HCT116 (cell line): ENCODE results near the gene TEKT2. TPM values are rescaled to one million over a fixed set of nuclear protein-coding genes. Genes with fewer than 3 reads are reported as not detected.

Experiments used
- ATAC-seq: fragments of 200-7000 bp; cut with Tn5 transposase; 2 replicates; pipeline ENCODE4 v1.9.1; 2020; ENCODE audit warnings: mild to moderate bottlenecking, moderate library complexity
- BruUV-seq: library from RNA; stranded (reverse); fragments of 400-500 nt; replicated peaks from 2 replicates; lab custom pipeline; 2021; lab: Mats Ljungman, UMichigan
- CTCF ChIA-PET: fragments of 300-600 bp; sonication (Branson Sonifier 250); formaldehyde crosslinking; loops from one replicate; lab custom pipeline; 2021; ENCODE audit warnings: antibody characterized with exemption; lab: Charles Lee
- POLR2A ChIA-PET: fragments of 300-600, 350-600 bp; sonication (Branson Sonifier 250); formaldehyde crosslinking; loops from one replicate; lab custom pipeline; 2021; ENCODE audit warnings: antibody characterized with exemption; lab: Charles Lee
- RAD21 ChIA-PET, 2 experiments: fragments of 300-600 bp; sonication (Branson Sonifier 250); formaldehyde crosslinking; loops; one replicate each; lab custom pipeline; 2023; ENCODE audit warnings: low total read pairs in 2 of 2; ENCODE audit not compliant: uncharacterized antibody in 2 of 2, unreplicated experiment in 2 of 2, low non-redundant PET in 1 of 2; lab: Charles Lee
- DNase-seq: peaks from one replicate; pipeline ENCODE4 v3.0.0-alpha.2; 2010; ENCODE audit warnings: low read depth, low spot score
- H2AFZ ChIP-seq: fragments of 200-600 bp; shearing (Covaris generic), sonication (generic); 2 replicates; pipeline ENCODE4 v1.6.1; 2017; ENCODE audit warnings: low read depth, mixed run types, mixed read lengths, antibody characterized with exemption, low read length; ENCODE audit not compliant: poor library complexity, severe bottlenecking
- H3K27ac ChIP-seq: 2 replicates; pipeline ENCODE4 v1.5.1; 2012; ENCODE audit warnings: low read depth, low read length
- H3K27me3 ChIP-seq: fragments of 200-600 bp; sonication (generic); 2 replicates; pipeline ENCODE4 v1.6.1; 2016; ENCODE audit warnings: mixed run types, low read length, mixed read lengths; ENCODE audit not compliant: insufficient read depth
- H3K36me3 ChIP-seq, 2 experiments: fragments of 200-500 bp in 1 of 2; fragments of 200-600 bp in 1 of 2; sonication (Bioruptor generic) in 1 of 2; sonication (generic) in 1 of 2; 2 replicates each; pipeline versions ENCODE4 v1.5.1 to v1.6.1; 2014 to 2016; ENCODE audit warnings: low read length in 2 of 2, inconsistent platforms in 1 of 2, mixed read lengths in 1 of 2, mixed run types in 1 of 2; ENCODE audit not compliant: insufficient read depth in 2 of 2, control insufficient read depth in 1 of 2
- H3K4me1 ChIP-seq, 2 experiments: fragments of 200-600 bp in 1 of 2; sonication (generic) in 1 of 2; 2 replicates each; pipeline versions ENCODE4 v1.5.1 to v1.6.1; 2012 to 2017; ENCODE audit warnings: low read length in 2 of 2, inconsistent platforms in 1 of 2, mild to moderate bottlenecking in 1 of 2, mixed read lengths in 1 of 2, mixed run types in 1 of 2, moderate library complexity in 1 of 2; ENCODE audit not compliant: insufficient read depth in 2 of 2, control insufficient read depth in 1 of 2
- H3K4me2 ChIP-seq: fragments of 200-600 bp; sonication (generic); 2 replicates; pipeline ENCODE4 v1.6.1; 2017; ENCODE audit warnings: mixed run types, low read length, mixed read lengths
- H3K4me3 ChIP-seq, 2 experiments: fragments of 200-600 bp in 1 of 2; sonication (generic) in 1 of 2; replicated peaks in 1 of 2; 2 replicates each; pipeline ENCODE4 v1.5.1; 2011 to 2016; ENCODE audit warnings: low read length in 2 of 2, control low read depth in 1 of 2, low read depth in 1 of 2, mild to moderate bottlenecking in 1 of 2, mixed read lengths in 1 of 2, mixed run types in 1 of 2
- H3K79me2 ChIP-seq: fragments of 200-600 bp; sonication (generic); 2 replicates; pipeline ENCODE4 v1.6.1; 2017; ENCODE audit warnings: mild to moderate bottlenecking, mixed run types, low read length, moderate library complexity, mixed read lengths; ENCODE audit not compliant: insufficient read depth
- H3K9ac ChIP-seq: fragments of 200-600 bp; sonication (generic); 2 replicates; pipeline ENCODE4 v1.6.1; 2016; ENCODE audit warnings: low read length, mixed read lengths
- H3K9me2 ChIP-seq: fragments of 200-600 bp; sonication (generic), shearing (Covaris generic); 2 replicates; pipeline ENCODE4 v1.6.1; 2017; ENCODE audit warnings: mixed run types, mild to moderate bottlenecking, moderate library complexity; ENCODE audit not compliant: insufficient read depth
- H3K9me3 ChIP-seq, 2 experiments: fragments of 200-500 bp in 1 of 2; fragments of 200-600 bp in 1 of 2; sonication (Bioruptor generic) in 1 of 2; sonication (generic) in 1 of 2; 2 replicates each; pipeline ENCODE4 v1.6.1; 2014 to 2017; ENCODE audit warnings: low read length in 2 of 2, mixed read lengths in 2 of 2, inconsistent platforms in 1 of 2, low read depth in 1 of 2, mild to moderate bottlenecking in 1 of 2, mixed run types in 1 of 2, moderate library complexity in 1 of 2; ENCODE audit not compliant: control insufficient read depth in 1 of 2, insufficient read depth in 1 of 2
- H4K20me1 ChIP-seq: fragments of 200-600 bp; sonication (generic), shearing (Covaris generic); 2 replicates; pipeline ENCODE4 v1.6.1; 2017; ENCODE audit warnings: mixed run types, mild to moderate bottlenecking, moderate library complexity; ENCODE audit not compliant: insufficient read depth
- ATF3 ChIP-seq: IDR thresholded peaks from 2 replicates; pipeline ENCODE4 v1.6.1; 2012
- CBX3 ChIP-seq: IDR thresholded peaks from 2 replicates; pipeline ENCODE4 v1.6.1; 2012; ENCODE audit warnings: low read depth
- CEBPB ChIP-seq: IDR thresholded peaks from 2 replicates; pipeline ENCODE4 v1.6.1; 2012; ENCODE audit warnings: low read depth
- EGR1 ChIP-seq: IDR thresholded peaks from 2 replicates; pipeline ENCODE4 v1.6.1; 2012; ENCODE audit warnings: low read depth
- ELF1 ChIP-seq: IDR thresholded peaks from 2 replicates; pipeline ENCODE4 v1.6.1; 2012; ENCODE audit warnings: low read depth, borderline replicate concordance
- EZH2 ChIP-seq: fragments of 200-600 bp; sonication (generic); IDR thresholded peaks from 2 replicates; pipeline ENCODE4 v1.6.1; 2017; ENCODE audit warnings: antibody characterized with exemption, mixed run types
- EZH2phosphoT487 ChIP-seq: fragments of 200-600 bp; IDR thresholded peaks from 2 replicates; pipeline ENCODE4 v1.6.1; 2018; ENCODE audit warnings: antibody characterized with exemption, borderline replicate concordance
- FOSL1 ChIP-seq: IDR thresholded peaks from 2 replicates; pipeline ENCODE4 v1.6.1; 2012; ENCODE audit warnings: low read depth
- JUND ChIP-seq: IDR thresholded peaks from 2 replicates; pipeline ENCODE4 v1.6.1; 2012
- POLR2A ChIP-seq: IDR thresholded peaks from 2 replicates; pipeline ENCODE4 v1.7.0; 2011; ENCODE audit warnings: borderline replicate concordance; ENCODE audit not compliant: insufficient read depth, insufficient read length; ENCODE audit errors: extremely low read depth
- POLR2AphosphoS5 ChIP-seq: IDR thresholded peaks from 2 replicates; pipeline ENCODE4 v1.6.1; 2011; ENCODE audit warnings: mild to moderate bottlenecking, low read depth, low read length, moderate library complexity
- SIN3A ChIP-seq: IDR thresholded peaks from 2 replicates; pipeline ENCODE4 v1.6.1; 2012; ENCODE audit warnings: low read depth
- SP1 ChIP-seq: IDR thresholded peaks from 2 replicates; pipeline ENCODE4 v1.6.1; 2012; ENCODE audit warnings: low read depth
- TCF7L2 ChIP-seq: IDR thresholded peaks from 2 replicates; pipeline ENCODE4 v1.7.0; 2011; ENCODE audit warnings: borderline replicate concordance, inconsistent platforms; ENCODE audit not compliant: insufficient read depth, insufficient read length; ENCODE audit errors: extremely low read depth
- ZBTB33 ChIP-seq: IDR thresholded peaks from 2 replicates; pipeline ENCODE4 v1.6.1; 2011; ENCODE audit warnings: mild to moderate bottlenecking, low read length, moderate library complexity; ENCODE audit not compliant: insufficient replicate concordance; ENCODE audit errors: extremely low read depth
- intact Hi-C: fragments of 100-400 bp; cut with micrococcal nuclease; formaldehyde crosslinking; loops from 2 replicates; pipeline ENCODE4 v1.10.0; 2022
- total RNA-seq: library from RNA; stranded (reverse); gene quantifications from one replicate; pipeline ENCODE4 v1.2.1, GENCODE V29; 2021; ENCODE audit not compliant: unreplicated experiment

Gene TEKT2
- total RNA-seq, 1 experiment from 2014 or later, result not detected

GRCh38 chr1:36136535-36136934 is 52.6 kb downstream of the TEKT2 start:
- no TSS peak for BruUV-seq
- CTCF ChIA-PET, result interaction anchor here (4.3 kb wide), 1 partner anchor 41 kb away, joined by 31 read pairs; no protein-coding TSS in a partner anchor
- H3K79me2 ChIP-seq, result peaks cover 20% of the 10 kb centered on the region
- H2AFZ ChIP-seq, result no peak overlapping the region
- RAD21 ChIA-PET, result no interaction called here
- DNase-seq (no peak), ATAC-seq (no peak)
- TF ChIP-seq ATF3 (no peak), CEBPB (no peak), EZH2phosphoT487 (no peak), POLR2AphosphoS5 (no peak), CBX3 (no peak), SP1 (no peak), TCF7L2 (no peak), EZH2 (no peak), EGR1 (no peak), JUND (no peak), POLR2A (no peak), ZBTB33 (no peak), FOSL1 (no peak), SIN3A (no peak), ELF1 (no peak)
- H3K27ac ChIP-seq, result no peak overlapping the region
- H3K27me3 ChIP-seq, result no peaks in the 10 kb centered on the region
- peaks cover 2 to 22% of the 10 kb centered on the region in 2 experiments; a peak in 1 of 4 replicates for H3K36me3 ChIP-seq
- H3K4me1 ChIP-seq, result peaks cover 0 to 31% of the 10 kb centered on the region in 2 experiments; a peak in 3 of 4 replicates
- no peaks in the 10 kb centered on the region for H3K9me2 ChIP-seq
- H3K4me3 ChIP-seq, result no peak overlapping the region
- no peaks in the 10 kb centered on the region for H4K20me1 ChIP-seq
- intact Hi-C loops, result no loop called here
- H3K9ac ChIP-seq, result no peak overlapping the region
- no peak overlapping the region for H3K4me2 ChIP-seq
- POLR2A ChIA-PET, result no interaction called here
- no peaks in the 10 kb centered on the region for H3K9me3 ChIP-seq
